RPMI8226 (cell line): Measurements from ENCODE around the gene ACOX2.
A peak's percentile ranks its signal among the peaks of the same experiment; 100 is the strongest.
"Not testable (repeated sequence)": the region's sequence is repeated elsewhere in the genome, so short reads cannot be mapped to it uniquely, and the experiment has no call there.

Source experiments
- DNase-seq: peaks from one replicate; pipeline ENCODE4 v3.0.0-alpha.2; 2015

Gene ACOX2

DNA sequence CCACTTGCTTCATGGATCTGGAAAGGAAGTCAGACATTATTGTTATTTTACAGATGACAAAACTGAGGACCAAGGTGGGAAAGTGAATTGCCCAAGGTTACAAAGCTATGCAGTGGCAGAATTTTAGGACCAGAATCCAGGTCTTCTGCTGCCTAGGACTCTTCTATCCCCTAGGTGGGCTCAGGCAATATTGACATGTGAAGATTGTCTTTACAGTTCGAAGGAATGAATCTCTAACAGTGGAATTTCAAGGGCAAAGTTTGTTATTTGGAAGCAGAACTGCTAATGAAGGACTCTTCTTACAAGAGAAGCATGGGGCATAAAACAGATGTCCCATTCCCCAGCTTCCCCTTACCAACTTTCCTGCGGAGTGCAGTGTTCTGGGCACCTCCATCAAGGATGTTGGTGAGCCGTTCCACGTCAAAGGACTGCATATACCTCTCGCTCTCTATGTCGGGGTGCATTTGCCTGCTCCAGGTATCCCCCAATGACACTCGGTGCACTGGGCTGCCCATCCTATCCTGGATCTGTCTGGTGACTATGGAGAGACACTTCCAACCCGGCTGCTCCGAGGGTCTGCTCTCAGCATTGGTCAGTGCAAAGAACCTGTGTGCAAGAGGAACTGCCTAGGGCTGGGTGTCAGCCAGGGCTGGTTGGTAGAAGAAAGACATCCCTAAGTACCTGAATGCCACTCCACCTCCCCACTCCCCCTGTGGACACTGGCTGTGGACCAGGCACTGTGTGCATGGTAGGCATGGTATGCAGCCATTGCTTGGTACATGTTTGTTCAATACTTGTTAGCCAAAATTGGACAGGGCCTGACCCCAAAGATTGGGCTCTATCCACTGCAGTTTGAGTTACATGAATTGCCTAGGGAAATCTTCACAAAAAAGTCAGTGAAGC lies 2.1 kb downstream of the ACOX2 start:
- no peak for DNase-seq

DNA sequence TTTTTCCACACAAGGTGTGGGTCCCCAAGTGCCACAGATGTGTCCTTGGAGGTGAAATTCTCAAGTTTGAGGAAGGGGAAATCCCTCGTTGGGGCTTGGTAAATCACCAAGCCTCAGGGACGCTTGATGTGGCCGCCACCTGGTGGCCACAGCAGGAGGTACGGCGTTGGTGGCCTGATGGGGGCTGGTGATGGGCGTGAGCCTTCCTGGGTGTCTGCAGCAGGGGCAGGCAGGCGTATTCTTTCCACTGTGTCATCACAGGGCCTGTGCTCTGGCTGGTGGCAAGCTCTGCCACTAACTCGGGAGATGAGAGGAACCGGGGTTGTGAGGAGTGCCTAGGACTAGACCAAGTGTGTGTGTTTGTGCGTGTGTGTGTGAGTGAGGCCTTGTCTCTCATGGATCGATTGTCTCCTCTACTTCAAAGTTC lies 4.2 kb downstream of the ACOX2 start:
- peak; percentile 79 for DNase-seq

DNA sequence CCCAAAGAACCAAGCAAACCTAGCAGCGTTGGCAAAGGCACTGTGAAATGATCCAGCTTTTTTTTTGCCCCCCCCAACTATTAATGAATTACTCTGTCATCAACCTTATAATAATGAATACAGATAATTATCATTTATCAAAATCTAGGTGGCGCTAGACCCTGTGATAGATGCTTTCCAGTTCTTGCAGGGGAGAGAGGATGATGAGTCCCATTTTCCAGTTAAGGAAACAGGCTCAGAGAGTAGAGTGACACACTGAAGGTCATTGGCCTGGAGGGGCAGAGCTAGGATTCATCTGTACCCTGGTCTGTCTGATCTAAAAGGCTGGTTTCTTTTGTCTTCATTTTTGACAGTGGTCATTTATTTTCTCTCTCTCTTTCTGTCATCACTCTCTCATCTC lies 5.0 kb downstream of the ACOX2 start:
- DNase-seq: peak; percentile 16

DNA sequence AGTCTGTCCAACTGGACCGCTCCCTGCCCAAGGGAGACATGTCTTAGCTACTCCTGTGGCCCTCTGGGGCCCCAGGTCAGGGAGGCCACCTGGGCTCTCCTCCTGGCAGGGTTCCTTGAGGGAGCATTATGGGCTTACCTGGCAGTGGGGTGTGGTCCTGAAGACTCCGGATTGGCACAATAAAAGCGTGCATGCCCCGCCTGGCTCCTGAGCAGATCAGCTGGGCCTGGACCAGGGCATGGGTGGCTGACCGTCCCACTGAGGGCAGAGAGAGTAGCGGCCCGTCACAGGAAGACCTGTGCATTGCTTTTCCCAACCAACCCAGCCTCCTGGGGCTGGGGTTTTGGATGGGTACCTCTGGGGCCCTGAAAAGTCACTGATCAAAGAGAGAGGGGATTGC lies 5.4 kb downstream of the ACOX2 start:
- no peak for DNase-seq

DNA sequence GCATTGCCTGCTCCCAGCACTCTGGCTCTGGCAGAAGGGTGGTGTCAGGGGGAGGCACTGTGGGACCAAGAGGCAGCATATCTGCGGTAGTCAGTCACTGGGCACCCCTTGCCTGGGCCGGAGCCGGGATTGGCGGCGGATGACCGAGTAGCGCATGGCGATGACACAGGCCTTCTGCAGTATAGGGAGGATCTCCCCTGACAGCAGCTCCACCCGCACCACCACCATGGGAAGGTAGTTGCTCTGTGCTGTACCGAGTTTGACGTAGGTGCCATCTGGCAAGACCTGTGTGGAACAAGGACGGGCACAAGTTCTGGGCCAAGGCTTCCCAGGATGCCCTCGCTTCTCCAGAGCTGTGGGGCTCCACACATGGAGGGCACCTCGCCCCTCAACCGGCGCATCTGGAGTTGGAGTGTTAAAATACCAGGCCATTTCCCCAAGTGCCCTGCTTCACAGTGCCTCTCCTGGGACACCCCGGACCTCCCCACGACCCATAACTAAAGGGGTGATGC lies 6.6 kb downstream of the ACOX2 start:
- DNase-seq: no peak

DNA sequence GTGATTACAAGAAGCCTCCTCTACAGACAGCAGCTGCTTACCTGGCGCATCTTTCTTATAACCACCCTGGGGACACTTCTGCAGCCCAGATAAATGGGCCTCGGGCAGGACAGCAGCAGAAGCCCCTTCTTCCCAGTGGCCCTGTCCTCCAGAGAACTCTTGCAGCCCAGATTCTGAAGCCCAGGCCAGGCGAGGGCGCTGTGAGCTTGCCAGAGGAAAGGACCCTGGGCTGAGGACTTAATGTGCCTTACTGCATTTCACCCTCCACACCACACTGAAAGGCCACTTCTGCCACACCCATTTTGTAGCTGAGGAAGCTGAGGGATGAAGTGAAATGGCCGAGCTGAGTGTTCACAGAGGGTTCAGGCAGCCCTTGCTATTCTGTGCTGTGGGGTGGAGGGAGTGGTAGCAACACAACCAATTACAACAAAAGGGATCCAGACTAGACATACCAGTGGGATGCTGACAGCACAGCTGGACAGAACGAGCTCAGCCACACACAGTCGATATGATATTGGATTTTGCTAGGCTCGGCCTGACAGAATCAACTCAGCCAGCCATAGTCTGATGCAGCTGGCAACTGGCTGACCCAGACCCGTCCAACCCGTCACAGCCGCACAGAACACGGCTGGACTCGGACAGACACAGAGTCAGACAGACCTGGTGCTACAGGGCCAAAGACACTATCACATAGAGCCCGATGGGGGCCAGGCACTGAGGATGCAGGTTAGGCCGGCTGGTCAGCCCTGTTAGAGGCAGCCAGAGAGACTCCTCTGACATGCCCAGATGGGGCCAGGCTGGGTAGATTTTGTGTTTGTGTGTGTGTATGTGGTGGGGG lies 7.3 kb downstream of the ACOX2 start:
- peak; percentile 37 for DNase-seq

DNA sequence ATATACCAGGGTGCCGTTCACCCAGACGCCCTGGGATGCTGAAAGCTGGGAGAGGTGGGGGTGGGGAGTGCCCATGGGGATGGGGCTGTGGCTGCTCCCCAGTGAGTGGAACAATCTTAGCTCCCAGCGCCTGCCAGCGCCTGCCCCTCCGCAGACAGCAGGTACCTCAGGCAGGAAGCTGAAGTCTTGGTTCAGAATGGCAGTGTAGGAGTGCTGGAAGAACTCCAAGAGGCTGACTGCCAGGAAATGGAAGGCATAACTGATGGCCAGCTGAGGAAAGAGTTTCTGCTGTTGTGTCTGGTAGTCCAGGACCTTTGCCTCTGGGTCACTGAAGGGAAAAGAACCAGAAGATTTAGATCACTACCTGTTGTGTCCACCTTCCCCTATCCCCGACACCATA lies 8.4 kb downstream of the ACOX2 start:
- peak; percentile 54 for DNase-seq

DNA sequence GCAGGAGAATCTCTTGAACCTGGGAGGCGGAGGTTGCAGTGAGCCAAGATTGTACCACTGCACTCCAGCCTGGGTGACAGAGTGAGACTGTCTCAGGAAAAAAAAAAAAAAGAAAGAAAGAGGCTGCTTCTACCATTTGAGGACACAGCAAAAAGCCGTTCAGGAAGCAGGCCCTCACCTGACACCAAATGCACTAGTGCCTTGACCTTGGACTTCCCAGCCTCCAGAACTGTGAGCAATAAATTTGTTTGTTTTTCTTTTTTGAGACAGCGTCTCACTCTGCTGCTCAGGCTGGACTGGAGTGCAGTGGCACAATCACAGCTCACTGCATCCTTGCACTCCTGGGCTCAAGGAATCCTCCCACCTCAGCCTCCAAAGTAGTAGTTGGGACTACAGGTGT lies 9.6 kb downstream of the ACOX2 start:
- DNase-seq: not testable (repeated sequence)

DNA sequence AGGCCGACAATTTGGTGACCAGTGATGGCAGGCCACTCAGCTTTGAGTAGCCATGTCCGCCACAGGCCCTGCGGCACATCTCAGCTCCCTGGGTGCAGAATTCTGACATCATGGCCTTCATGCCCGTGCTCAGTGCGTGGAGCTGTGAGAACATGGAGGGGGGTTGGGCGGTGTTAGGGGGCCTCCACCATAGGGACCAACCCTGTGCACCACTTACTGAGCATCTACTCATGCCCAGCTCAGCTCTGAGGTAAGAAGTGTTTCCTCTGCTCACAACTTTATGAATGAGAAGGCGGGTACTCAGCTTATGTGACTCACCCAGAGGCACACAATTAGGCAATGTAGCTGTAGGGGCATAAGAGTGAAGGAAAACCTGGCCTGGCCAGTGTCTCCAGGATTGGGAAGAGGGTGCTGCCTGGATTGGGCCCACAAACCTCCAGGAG lies 10.5 kb downstream of the ACOX2 start:
- DNase-seq: no peak

DNA sequence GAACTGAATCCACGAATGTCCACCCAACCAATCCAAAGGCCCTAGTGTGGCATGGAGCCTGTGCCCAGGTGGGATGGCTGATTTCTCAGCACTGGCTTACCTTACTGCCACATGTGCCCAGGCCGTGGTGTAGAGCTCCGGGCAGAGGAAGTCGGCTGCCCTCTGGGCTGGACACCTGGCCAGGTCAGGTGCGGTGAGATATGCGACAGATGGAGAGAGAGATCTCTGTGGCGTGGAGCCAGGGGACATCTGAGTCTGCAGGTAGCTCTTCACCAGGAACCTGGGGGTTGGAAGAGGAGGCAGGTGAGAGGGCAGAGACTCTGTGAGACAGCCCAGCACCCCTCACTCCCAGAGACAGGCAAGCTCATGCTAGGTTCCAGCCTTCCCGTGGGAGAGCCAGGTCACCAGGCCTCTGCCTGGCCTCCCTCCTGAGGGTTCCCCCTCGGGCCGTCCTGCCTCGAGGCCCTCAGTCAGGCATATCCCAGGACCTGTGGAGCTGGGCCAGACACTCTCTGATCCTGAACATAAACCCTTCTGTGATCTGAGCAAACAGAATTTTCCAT lies 12.6 kb downstream of the ACOX2 start:
- no peak for DNase-seq

DNA sequence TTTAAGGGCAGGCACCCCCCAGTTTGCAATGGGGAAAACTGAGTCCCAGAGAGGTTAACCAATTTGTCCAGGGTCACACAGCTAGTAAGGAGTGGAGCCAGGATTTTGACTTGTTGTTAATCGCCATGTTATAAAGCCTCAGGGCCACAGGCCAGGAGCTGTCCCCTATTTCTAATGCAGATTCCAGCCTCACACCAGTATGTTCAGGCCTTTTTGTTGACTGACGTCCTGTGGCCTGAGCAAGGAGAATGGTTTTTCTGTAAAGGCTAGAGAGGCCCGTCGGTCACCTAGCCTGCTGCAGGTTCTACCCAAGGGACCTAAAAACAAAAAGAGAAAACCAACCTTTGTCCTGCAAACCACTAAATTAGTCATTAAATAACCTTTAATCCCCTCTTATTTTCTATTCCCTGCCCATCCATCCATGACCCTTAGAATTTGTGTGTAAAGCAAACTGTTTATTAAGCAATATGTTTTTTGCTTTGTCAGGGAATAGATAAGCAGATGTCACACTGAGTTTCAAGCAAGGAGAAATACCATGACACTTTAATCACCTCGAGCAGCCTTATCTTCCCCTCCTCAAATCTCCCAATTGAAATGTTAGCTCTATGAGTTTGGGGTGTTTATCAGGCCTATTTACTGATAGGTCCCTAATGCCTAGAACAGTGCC lies 14.1 kb downstream of the ACOX2 start:
- no peak for DNase-seq

DNA sequence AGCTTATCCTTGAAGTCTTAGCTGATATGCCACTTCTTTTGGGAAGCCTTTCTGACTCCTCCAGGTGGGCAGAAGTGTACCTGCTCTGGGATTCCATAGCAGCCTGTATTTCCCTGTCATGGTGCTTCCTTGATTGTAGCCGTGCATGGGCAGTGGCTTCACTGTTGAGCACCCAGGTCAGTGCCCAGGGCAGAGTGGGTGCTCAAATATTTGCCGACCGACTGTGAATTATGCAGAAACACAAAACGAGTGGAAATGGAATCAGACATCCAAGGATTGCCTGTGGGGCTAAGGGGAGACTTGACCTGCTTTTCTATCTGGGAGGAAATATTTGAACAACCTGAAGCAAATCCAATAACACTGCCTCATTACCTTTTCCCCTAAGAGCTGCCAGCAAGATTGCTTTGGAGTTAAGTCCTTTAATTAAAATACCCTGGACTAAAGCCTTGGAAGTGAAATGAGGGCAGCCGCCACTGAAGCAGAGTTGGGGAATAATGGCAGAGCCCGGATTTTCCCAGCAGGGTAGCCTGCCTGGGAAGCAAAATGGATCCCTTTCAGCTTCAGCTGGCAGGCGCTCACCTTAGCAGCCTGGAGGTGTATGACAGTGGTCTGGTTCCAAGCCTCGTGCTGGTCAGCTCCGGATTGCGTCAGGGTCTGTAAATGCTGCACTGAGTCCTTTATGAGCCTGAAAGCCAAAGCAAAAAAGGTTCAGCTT lies 14.9 kb downstream of the ACOX2 start:
- no peak for DNase-seq

DNA sequence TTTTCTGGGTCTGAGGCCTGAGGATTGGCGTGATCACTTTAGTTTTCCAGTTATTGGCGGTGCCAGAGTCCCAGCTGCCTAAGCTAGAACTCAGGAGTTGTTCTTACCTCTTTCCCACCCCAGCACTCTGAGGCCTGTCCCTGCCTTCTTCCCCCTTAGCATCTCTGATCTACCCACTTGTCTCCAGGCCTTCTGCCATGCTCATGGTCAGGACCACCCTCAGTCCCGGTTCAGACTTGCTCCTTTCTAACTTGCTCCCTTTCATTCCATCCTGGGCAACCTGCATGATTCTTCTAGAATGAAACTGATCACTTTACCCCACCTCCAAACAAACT lies 15.7 kb downstream of the ACOX2 start:
- DNase-seq: no peak

DNA sequence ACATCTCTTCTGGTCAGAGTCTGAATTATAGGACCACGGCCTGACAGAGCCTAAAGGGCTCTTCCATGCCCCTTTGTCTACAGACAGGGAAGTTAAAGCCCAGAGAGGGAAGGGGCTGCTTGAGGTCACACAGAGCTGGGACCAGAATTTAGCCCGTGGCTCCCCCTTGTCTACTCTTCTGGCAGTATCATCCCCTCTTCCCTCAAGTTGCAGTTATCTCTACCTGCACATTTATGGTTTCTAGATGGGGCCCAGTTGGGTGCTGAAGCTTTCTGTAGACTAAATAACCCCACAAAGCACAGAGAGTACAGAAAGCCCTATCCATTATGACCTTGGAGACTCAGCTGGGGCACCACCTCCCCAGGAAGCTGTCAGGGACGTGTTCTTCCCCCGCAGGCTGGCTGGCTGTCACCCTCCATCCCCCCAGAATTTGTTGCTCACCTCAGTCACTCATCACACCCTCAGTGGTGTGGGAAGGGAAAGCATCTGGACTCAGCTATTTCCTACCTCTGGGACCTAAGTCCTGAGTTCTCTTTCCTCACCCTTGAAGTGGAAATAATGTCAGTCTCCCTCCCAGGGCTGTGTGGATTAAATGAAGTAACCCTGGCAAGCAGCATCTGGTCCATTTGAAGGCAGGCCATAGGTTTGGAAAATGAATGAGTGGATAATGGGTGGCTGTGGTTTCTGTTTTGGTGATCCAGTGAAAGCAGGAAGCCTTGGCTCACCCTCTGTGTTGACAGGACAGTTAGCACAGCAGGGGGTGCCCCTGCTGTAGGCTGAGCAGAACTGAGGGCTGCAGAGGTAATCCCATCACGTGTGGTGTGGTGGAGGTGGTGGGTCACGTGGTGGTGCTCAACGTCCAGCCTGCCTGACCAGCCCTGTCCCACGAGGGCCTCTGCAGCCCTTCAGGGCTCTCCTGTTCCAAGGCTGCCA lies 16.3 kb downstream of the ACOX2 start:
- DNase-seq: no peak

DNA sequence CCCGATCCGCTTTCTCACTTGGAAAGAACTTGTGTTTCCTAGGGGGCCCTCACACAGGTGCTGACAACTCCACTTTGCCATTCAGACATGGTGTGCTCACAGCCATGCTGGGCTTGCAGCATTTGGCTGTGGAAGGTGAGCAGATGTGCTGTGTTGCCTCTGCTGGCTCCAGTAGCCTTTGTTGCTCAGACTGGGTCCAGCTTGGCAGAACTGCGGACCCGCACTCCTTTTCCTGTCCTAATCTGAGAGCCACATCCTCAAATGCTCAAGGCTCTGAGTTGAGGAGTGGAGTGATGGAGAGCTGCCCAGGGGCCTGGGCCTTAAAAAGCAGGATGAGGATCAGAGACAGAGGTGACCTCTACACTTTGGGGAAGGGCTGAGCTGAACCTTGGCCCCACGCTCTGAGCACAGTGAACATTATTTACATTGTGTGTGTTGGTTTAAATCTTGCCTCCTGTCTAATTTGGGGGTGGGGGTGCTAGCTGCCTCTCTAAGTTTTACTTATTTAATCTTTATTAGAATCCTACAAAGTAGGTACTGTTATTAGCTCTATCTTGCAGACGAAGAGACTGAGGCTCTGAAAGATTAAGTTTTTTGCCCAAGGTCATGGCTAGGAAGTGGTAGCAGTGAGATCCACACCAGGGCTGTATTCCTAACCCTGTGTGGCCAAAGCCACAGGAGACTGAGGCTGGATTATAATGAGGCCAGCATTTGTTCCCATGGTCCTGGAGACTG lies 17.2 kb downstream of the ACOX2 start:
- no peak for DNase-seq

DNA sequence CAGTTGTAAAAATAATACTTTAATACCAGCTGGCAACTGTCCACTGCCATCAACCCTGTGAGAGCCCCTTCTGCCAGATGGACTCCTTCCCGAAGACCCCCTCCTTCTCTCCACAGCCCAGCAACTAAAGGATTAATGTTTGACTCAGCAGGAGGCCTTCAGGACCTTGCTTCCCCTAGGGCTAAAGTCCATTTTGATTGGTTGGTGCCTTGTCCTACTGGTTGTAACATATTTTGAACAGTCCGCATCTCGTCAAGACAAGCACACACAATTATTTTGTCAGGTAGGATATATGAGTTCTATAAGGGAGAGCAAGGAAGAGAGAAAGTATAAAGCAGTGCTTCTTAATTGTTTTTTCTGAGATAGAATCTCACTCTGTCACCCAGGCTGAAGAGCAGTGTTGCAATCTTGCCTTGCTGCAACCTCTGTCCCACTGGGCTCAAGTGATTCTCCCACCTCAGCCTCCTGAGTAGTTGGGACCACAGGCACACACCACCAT lies 18.6 kb downstream of the ACOX2 start:
- no peak for DNase-seq

DNA sequence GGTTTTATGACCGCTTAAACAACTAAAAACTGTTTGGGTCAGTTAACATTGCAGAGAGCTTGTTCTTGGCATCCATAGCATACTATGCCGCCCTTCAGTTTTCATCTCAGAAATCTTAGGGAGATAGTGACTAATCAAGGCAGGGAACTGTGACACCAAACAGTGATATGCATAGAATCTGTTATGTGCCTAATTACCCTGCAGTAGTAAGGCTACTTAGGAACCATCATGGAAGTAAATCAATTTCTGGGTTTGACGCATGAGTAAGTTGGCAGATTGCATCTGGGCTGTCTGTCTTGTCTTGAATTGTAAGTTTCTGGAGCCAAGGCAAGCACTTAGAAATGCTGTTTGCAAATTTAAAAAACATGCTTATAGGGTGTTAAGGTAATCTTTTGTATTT lies 22.6 kb downstream of the ACOX2 start:
- no peak for DNase-seq

DNA sequence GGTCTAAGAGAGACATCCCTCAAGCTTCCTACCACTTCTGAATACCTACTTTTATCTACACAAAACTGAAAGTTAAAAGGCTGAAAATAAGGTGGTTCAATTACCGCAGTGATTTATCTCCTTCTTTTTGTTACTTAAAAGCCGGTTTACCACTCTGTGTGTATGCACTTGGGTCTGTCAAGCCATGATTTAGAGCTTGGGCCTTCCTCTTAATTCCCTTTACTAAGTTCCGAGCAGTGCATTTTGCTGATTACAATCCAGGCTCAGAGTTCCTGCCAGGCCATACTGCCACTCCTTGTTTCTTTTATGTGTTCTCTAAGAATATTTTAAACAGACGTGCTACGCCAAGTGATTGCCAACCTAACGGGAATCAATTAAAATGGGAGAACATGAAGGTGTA lies 28.6 kb downstream of the ACOX2 start:
- DNase-seq: no peak

DNA sequence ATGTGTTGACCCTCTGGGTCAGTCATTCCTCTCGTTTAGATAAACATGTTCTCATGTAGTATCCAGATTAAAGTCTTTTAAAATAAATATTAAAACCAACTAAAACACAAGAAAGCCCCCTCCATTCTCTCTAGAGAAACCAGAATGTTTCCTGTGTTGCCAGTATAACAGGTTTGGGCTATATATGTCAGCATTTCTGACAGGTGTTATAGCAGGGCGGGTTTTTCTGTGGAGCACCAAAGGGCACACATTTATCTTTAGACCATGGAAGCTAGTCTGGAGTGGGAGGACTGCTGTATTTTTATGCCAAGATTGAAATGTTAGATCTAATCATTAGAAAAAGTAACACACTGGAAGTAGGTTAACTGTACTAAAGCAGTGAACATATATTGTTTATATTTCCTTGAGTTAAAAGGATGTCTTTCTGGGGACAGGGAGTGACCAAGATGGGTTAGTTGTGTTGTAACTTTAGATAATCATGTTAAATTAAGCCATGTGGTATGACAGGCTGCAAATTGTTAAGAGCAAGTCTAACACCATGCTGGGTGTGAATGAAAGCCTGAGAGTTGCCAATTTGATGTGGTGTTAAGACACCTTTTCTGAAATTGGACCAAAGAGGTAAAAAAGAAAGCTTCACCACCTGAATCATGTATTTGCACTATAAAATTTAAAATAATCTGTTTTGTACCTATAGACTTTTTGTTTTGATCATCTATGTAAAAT lies 29.5 kb downstream of the ACOX2 start:
- DNase-seq: no peak

DNA sequence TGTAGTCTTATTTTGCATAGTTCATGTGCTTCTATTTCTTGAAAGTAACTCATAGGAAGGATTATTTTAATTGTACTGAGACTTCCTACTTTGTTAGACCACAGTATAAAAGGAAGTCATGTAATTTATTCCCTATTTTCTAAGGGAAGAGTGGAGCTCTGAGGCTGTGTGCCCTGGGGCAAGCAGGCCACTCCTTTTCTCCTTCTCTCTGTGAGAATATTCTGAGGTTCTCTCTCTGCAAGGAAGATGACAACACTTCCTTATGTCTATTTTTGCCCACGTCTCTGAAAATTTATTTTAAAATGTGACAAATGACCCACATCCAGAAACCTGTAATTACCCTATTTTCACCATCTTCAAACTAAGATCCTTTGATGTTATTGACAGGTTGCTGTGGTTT lies 34.1 kb downstream of the ACOX2 start:
- no peak for DNase-seq
